MM.1S (cell line): ENCODE data around the gene ZPBP2.
A peak's percentile ranks its signal among the peaks of the same experiment; 100 is the strongest.
"Not testable (repeated sequence)": the region's sequence is repeated elsewhere in the genome, so short reads cannot be mapped to it uniquely, and the experiment has no call there.

Source experiments
- DNase-seq: peaks from one replicate; pipeline ENCODE4 v3.0.0-alpha.2; 2015
- H2AFZ ChIP-seq: fragments of 300-600 bp; sonication (generic); 2 replicates; pipeline ENCODE4 v1.6.0; 2016; ENCODE audit warnings: antibody characterized with exemption, low read length
- H3F3A ChIP-seq: fragments of 300-600 bp; sonication (generic); 2 replicates; pipeline ENCODE4 v1.6.1; 2016; ENCODE audit warnings: mild to moderate bottlenecking, antibody characterized with exemption, low read length, moderate library complexity, mixed read lengths; ENCODE audit not compliant: insufficient read depth
- H3K27ac ChIP-seq: fragments of 300-600 bp; sonication (generic); 2 replicates; pipeline ENCODE4 v1.5.1; 2016; ENCODE audit warnings: mild to moderate bottlenecking, low read length
- H3K27me3 ChIP-seq: fragments of 300-600 bp; sonication (generic); replicated peaks from 2 replicates; pipeline ENCODE4 v1.6.0; 2016; ENCODE audit warnings: low read length; ENCODE audit not compliant: insufficient read depth
- H3K36me3 ChIP-seq: fragments of 300-600 bp; sonication (generic); replicated peaks from 2 replicates; pipeline ENCODE4 v1.6.1; 2016; ENCODE audit warnings: mild to moderate bottlenecking, low read length, mixed read lengths; ENCODE audit not compliant: insufficient read depth
- H3K4me1 ChIP-seq: fragments of 300-600 bp; sonication (generic); 2 replicates; pipeline ENCODE4 v1.6.1; 2016; ENCODE audit warnings: low read length, mixed read lengths
- H3K4me2 ChIP-seq: fragments of 300-600 bp; sonication (generic); 2 replicates; pipeline ENCODE4 v1.6.0; 2016; ENCODE audit warnings: low read depth, low read length
- H3K4me3 ChIP-seq: fragments of 300-600 bp; sonication (generic); 2 replicates; pipeline ENCODE4 v1.5.1; 2016; ENCODE audit warnings: low read length, mixed read lengths
- H3K79me2 ChIP-seq: fragments of 300-600 bp; sonication (generic); 2 replicates; pipeline ENCODE4 v1.6.1; 2016; ENCODE audit warnings: mixed run types, low read length, mixed read lengths
- H3K9ac ChIP-seq: fragments of 300-600 bp; sonication (generic); 2 replicates; pipeline ENCODE4 v1.6.1; 2016; ENCODE audit warnings: low read length, mixed read lengths
- H3K9me2 ChIP-seq: fragments of 300-600 bp; sonication (generic); replicated peaks from 2 replicates; pipeline ENCODE4 v1.6.1; 2016; ENCODE audit warnings: mild to moderate bottlenecking, low read length, mixed read lengths; ENCODE audit not compliant: insufficient read depth
- H3K9me3 ChIP-seq: fragments of 300-600 bp; sonication (generic); replicated peaks from 2 replicates; pipeline ENCODE4 v1.6.1; 2016; ENCODE audit warnings: mild to moderate bottlenecking, low read length, mixed read lengths; ENCODE audit not compliant: insufficient read depth
- H4K20me1 ChIP-seq: fragments of 300-600 bp; sonication (generic); 2 replicates; pipeline ENCODE4 v1.6.1; 2016; ENCODE audit warnings: mild to moderate bottlenecking, low read length, moderate library complexity, mixed read lengths; ENCODE audit not compliant: insufficient read depth
- EZH2 ChIP-seq: fragments of 300-600 bp; sonication (generic); optimal IDR thresholded peaks from 2 replicates; pipeline ENCODE3; 2017; ENCODE audit warnings: low read depth, mild to moderate bottlenecking, antibody characterized with exemption, low read length, mixed read lengths
- EZH2phosphoT487 ChIP-seq: fragments of 300-600 bp; sonication (generic); IDR thresholded peaks from 2 replicates; pipeline ENCODE4 v1.6.1; 2018; ENCODE audit warnings: antibody characterized with exemption, low read length
- TF ChIP-seq, protein P1 (sequence below): fragments of 300-600 bp; sonication (generic); IDR thresholded peaks from 2 replicates; pipeline ENCODE4 v1.5.1; 2016; ENCODE audit warnings: antibody characterized with exemption, low read length, mixed read lengths

Gene ZPBP2

GRCh38 chr17:39845052-39845846 lies 22.8 kb upstream of the ZPBP2 start:
- DNase-seq, result no peak
- Histone ChIP-seq H2AFZ (no peak overlapping the region), H3F3A (peaks cover 47% of the 10 kb centered on the region), H3K4me2 (0 out of 2 replicates have a peak overlapping the region, but pooled peaks have one; percentile 86), H3K79me2 (peaks cover 96% of the 10 kb centered on the region), H3K4me3 (no peak overlapping the region), H3K9me3 (no peaks in the 10 kb centered on the region), H4K20me1 (no peaks in the 10 kb centered on the region), H3K27ac (no peak overlapping the region; the same call in 1 of the 2 replicates), H3K4me1 (peaks cover 59% of the 10 kb centered on the region), H3K9me2 (no peaks in the 10 kb centered on the region), H3K36me3 (peaks cover 8% of the 10 kb centered on the region), H3K27me3 (no peaks in the 10 kb centered on the region), H3K9ac (no peak overlapping the region)
- TF ChIP-seq, protein P1, sequence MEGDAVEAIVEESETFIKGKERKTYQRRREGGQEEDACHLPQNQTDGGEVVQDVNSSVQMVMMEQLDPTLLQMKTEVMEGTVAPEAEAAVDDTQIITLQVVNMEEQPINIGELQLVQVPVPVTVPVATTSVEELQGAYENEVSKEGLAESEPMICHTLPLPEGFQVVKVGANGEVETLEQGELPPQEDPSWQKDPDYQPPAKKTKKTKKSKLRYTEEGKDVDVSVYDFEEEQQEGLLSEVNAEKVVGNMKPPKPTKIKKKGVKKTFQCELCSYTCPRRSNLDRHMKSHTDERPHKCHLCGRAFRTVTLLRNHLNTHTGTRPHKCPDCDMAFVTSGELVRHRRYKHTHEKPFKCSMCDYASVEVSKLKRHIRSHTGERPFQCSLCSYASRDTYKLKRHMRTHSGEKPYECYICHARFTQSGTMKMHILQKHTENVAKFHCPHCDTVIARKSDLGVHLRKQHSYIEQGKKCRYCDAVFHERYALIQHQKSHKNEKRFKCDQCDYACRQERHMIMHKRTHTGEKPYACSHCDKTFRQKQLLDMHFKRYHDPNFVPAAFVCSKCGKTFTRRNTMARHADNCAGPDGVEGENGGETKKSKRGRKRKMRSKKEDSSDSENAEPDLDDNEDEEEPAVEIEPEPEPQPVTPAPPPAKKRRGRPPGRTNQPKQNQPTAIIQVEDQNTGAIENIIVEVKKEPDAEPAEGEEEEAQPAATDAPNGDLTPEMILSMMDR, result no peak
- TF ChIP-seq EZH2 (no peak), EZH2phosphoT487 (no peak)

- peaks cover 47% of the 10 kb centered on the region for H3F3A ChIP-seq
- H4K20me1 ChIP-seq, result no peaks in the 10 kb centered on the region
- H2AFZ ChIP-seq, result no peak overlapping the region
- H3K27me3 ChIP-seq, result no peaks in the 10 kb centered on the region
- no peak overlapping the region for H3K27ac ChIP-seq
- H3K4me3 ChIP-seq, result no peak overlapping the region
- H3K79me2 ChIP-seq, result peaks cover 90% of the 10 kb centered on the region
- peaks cover 3% of the 10 kb centered on the region; the same call in 1 of the 2 replicates for H3K36me3 ChIP-seq
- no peak overlapping the region for H3K4me2 ChIP-seq
- H3K9ac ChIP-seq, result no peak overlapping the region
- H3K4me1 ChIP-seq, result peaks cover 59% of the 10 kb centered on the region
- no peaks in the 10 kb centered on the region for H3K9me2 ChIP-seq
- no peaks in the 10 kb centered on the region for H3K9me3 ChIP-seq
- TF ChIP-seq EZH2 (no peak), EZH2phosphoT487 (no peak)
- TF ChIP-seq, protein P1, result no peak
- DNase-seq, result no peak
These were observed 21.8 kb upstream of the ZPBP2 start for GRCh38 chr17:39846205-39846604.

GRCh38 chr17:39848600-39848999 lies 19.4 kb upstream of the ZPBP2 start:
- H3K27me3 ChIP-seq, result no peaks in the 10 kb centered on the region
- H3K9me3 ChIP-seq, result no peaks in the 10 kb centered on the region
- peak overlapping the region; percentile 40 for H3K9ac ChIP-seq
- H3F3A ChIP-seq, result peaks cover 42% of the 10 kb centered on the region
- H2AFZ ChIP-seq, result no peak overlapping the region
- peaks cover 3% of the 10 kb centered on the region; the same call in 1 of the 2 replicates for H3K36me3 ChIP-seq
- peaks cover 55% of the 10 kb centered on the region for H3K4me1 ChIP-seq
- peak overlapping the region; percentile 73; the same call in 1 of the 2 replicates for H3K27ac ChIP-seq
- no peak for TF ChIP-seq EZH2phosphoT487
- TF ChIP-seq EZH2, result no peak
- no peaks in the 10 kb centered on the region for H3K9me2 ChIP-seq
- H4K20me1 ChIP-seq, result no peaks in the 10 kb centered on the region
- peak overlapping the region; percentile 69 for H3K4me2 ChIP-seq
- H3K4me3 ChIP-seq, result 0 out of 2 replicates have a peak overlapping the region, but pooled peaks have one; percentile 12
- peak; percentile 75 for DNase-seq
- H3K79me2 ChIP-seq, result peaks cover 90% of the 10 kb centered on the region

- H3K4me3 ChIP-seq, H3K9me3 ChIP-seq, H3K9me2 ChIP-seq, H2AFZ ChIP-seq, H3K36me3 ChIP-seq, H4K20me1 ChIP-seq, H3K27ac ChIP-seq, DNase-seq, H3K27me3 ChIP-seq, H3K4me2 ChIP-seq, H3K9ac ChIP-seq: not testable (repeated sequence)
- peaks cover 51% of the 10 kb centered on the region for H3K4me1 ChIP-seq
- H3F3A ChIP-seq, result peaks cover 32% of the 10 kb centered on the region
- peaks cover 90% of the 10 kb centered on the region for H3K79me2 ChIP-seq
These were observed 17.8 kb upstream of the ZPBP2 start for GRCh38 chr17:39850186-39850585.
